ENCODE measurements around the gene CLRN3.

Gene CLRN3

GRCh38 chr10:127890832-127891334, 1.9 kb downstream of the CLRN3 start:
- ChIA-PET POLR2A (no interaction called here), CTCF (interaction anchor here (1.0 kb wide), 1 partner anchor 16 kb away, joined by 3 read pairs; the partner anchor contains the start of gene PTPRE)
- no peak for TF ChIP-seq ZNF692 (tag by site-specific recombination; IDR thresholded peaks at IDR 0.05)
- TF ChIP-seq SP7 (tag by site-specific recombination; IDR thresholded peaks at IDR 0.05): no peak
- no peak for TF ChIP-seq ELK4 (IDR thresholded peaks at IDR 0.05; ENCODE audit: borderline replicate concordance, low read depth, low read length)
- no peak for TF ChIP-seq GLI2 (tag by site-specific recombination; IDR thresholded peaks at IDR 0.05; ENCODE audit: borderline replicate concordance, low read depth)
- TF ChIP-seq ZNF777 (tag by site-specific recombination; IDR thresholded peaks at IDR 0.05; ENCODE audit: borderline replicate concordance): no peak
- TF ChIP-seq ZFP69B (tag by site-specific recombination; IDR thresholded peaks at IDR 0.05): no peak
- no peak for TF ChIP-seq ZNF280C (tag by site-specific recombination; IDR thresholded peaks at IDR 0.05)
- TF ChIP-seq ZBTB10 (tag by site-specific recombination; IDR thresholded peaks at IDR 0.05): no peak
- no peak for TF ChIP-seq ZNF747 (tag by site-specific recombination; IDR thresholded peaks at IDR 0.05)
- no peaks in the 10 kb centered on the region for H3K9me3 ChIP-seq (ENCODE audit: control insufficient read depth, insufficient read depth, low read depth, low read length)
- no peak overlapping the region for H3K27ac ChIP-seq (ENCODE audit: extremely low read depth, low read depth, low read length)
- no peak overlapping the region for H3K4me3 ChIP-seq (ENCODE audit: low read depth, low read length)
- H3K4me1 ChIP-seq (ENCODE audit: control insufficient read depth, insufficient read depth, low read length): no peaks in the 10 kb centered on the region
- no peaks in the 10 kb centered on the region for H3K36me3 ChIP-seq (ENCODE audit: control insufficient read depth in 2 of 2, insufficient read depth in 1 of 2, low read length in 2 of 2)

- Histone ChIP-seq H3K4me1 (ENCODE audit: control insufficient read depth, insufficient read depth, low read length) (no peaks in the 10 kb centered on the region), H3K4me3 (ENCODE audit: low read depth, low read length) (no peak overlapping the region), H3K9me3 (ENCODE audit: control insufficient read depth, insufficient read depth, low read depth, low read length) (no peaks in the 10 kb centered on the region), H3K36me3 (ENCODE audit: control insufficient read depth in 2 of 2, insufficient read depth in 1 of 2, low read length in 2 of 2) (no peaks in the 10 kb centered on the region), H3K27ac (ENCODE audit: extremely low read depth, low read depth, low read length) (no peak overlapping the region)
- CTCF ChIA-PET: interaction anchor here (0.8 to 1.0 kb wide), 2 partner anchors 16 to 120 kb away, joined by 3 read pairs; partner anchors contain the start of gene PTPRE
- POLR2A ChIA-PET: no interaction called here
- TF ChIP-seq ZSCAN23 (tag by site-specific recombination; IDR thresholded peaks at IDR 0.05) (no peak), ZNF426 (tag by site-specific recombination; IDR thresholded peaks at IDR 0.05) (no peak), ZBTB8A (tag by site-specific recombination; IDR thresholded peaks at IDR 0.05) (no peak), GLI4 (tag by site-specific recombination; IDR thresholded peaks at IDR 0.05) (no peak), REST (tag by site-specific recombination; IDR thresholded peaks at IDR 0.05) (no peak), INSM2 (tag by site-specific recombination; IDR thresholded peaks at IDR 0.05) (no peak), ZNF18 (tag by site-specific recombination; IDR thresholded peaks at IDR 0.05) (no peak), SP2 (tag by site-specific recombination; IDR thresholded peaks at IDR 0.05) (no peak), ZNF624 (tag by site-specific recombination; IDR thresholded peaks at IDR 0.05) (no peak), ZSCAN16 (tag by site-specific recombination; IDR thresholded peaks at IDR 0.05) (no peak), ZNF48 (tag by site-specific recombination; IDR thresholded peaks at IDR 0.05) (no peak)
Measured at GRCh38 chr10:127890216-127890615, 2.5 kb downstream of the CLRN3 start.

All from HEK293 (cell line).